ENCODE data around the gene PRAMEF12. TPM values are rescaled to one million over a fixed set of nuclear protein-coding genes. Genes with fewer than 3 reads are reported as not detected.
"Not testable (repeated sequence)": the region's sequence is repeated elsewhere in the genome, so short reads cannot be mapped to it uniquely, and the experiment has no call there.

The PRAMEF12 gene
- total RNA-seq, 2 experiments from 2014 or later = not detected

DNA sequence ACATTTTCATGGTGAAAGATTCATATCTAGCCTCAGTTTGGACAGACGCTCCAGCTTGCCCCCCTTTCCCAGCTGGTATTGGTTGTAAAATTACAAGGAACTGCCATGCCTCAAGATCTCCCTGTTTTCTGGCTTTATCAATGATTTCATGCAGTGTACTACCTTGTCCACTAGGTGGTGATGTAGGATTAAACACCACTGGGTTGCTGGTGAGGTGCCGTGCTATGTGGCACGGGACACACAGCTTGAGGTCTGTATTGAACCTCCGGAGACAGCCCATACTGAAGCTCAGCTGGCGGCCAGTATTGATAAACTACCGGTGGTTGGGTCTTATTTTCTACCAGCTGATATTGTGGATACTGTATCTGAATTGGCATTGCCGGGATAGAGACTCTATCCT lies 10.2 kb downstream of the PRAMEF12 start:
- H3K36me3 Mint-ChIP-seq (ENCODE audit: low read depth); CTCF ChIA-PET; intact Hi-C loops (cut with micrococcal nuclease); POLR2A ChIA-PET; H3K4me3 Mint-ChIP-seq; ATAC-seq; H3K27ac Mint-ChIP-seq; H3K4me1 Mint-ChIP-seq (ENCODE audit: low read depth); H3K27me3 Mint-ChIP-seq: not testable (repeated sequence)
- peak; percentile 7 for DNase-seq
- TF ChIP-seq, protein P1, sequence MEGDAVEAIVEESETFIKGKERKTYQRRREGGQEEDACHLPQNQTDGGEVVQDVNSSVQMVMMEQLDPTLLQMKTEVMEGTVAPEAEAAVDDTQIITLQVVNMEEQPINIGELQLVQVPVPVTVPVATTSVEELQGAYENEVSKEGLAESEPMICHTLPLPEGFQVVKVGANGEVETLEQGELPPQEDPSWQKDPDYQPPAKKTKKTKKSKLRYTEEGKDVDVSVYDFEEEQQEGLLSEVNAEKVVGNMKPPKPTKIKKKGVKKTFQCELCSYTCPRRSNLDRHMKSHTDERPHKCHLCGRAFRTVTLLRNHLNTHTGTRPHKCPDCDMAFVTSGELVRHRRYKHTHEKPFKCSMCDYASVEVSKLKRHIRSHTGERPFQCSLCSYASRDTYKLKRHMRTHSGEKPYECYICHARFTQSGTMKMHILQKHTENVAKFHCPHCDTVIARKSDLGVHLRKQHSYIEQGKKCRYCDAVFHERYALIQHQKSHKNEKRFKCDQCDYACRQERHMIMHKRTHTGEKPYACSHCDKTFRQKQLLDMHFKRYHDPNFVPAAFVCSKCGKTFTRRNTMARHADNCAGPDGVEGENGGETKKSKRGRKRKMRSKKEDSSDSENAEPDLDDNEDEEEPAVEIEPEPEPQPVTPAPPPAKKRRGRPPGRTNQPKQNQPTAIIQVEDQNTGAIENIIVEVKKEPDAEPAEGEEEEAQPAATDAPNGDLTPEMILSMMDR (IDR thresholded peaks at IDR 0.05) = peak; percentile 38
- H3K9me3 Mint-ChIP-seq = peaks cover 23% of the 10 kb centered on the region

DNA sequence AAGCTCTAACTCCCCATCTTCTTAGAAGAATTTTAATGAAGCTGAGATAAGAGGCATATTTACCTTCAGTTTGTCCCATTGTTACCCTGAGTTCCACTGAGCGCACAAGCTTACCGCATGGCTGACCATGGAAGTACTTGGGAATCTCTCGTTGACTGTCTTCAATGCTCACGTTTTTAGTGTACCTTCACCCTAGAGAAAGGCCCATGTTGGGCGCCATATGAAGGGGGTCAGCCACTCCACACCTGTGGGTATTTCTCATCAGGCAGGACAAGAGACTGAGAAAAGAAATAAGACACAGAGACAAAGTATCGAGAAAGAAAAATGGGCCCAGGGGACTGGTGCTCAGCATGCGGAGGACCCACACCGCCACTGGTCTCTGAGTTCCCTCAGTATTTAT lies 11.2 kb downstream of the PRAMEF12 start:
- H3K27ac Mint-ChIP-seq; H3K36me3 Mint-ChIP-seq (ENCODE audit: low read depth); POLR2A ChIA-PET; H3K27me3 Mint-ChIP-seq; ATAC-seq; H3K4me1 Mint-ChIP-seq (ENCODE audit: low read depth); intact Hi-C loops (cut with micrococcal nuclease); H3K4me3 Mint-ChIP-seq; CTCF ChIA-PET: not testable (repeated sequence)
- peak; percentile 27 for DNase-seq
- peaks cover 23% of the 10 kb centered on the region for H3K9me3 Mint-ChIP-seq

- ATAC-seq; H3K36me3 Mint-ChIP-seq (ENCODE audit: low read depth); H3K9me3 Mint-ChIP-seq; H3K4me3 Mint-ChIP-seq; H3K4me1 Mint-ChIP-seq (ENCODE audit: low read depth); H3K27me3 Mint-ChIP-seq; CTCF ChIA-PET; intact Hi-C loops (cut with micrococcal nuclease); POLR2A ChIA-PET; DNase-seq; H3K27ac Mint-ChIP-seq: not testable (repeated sequence)
These were observed 17.6 kb downstream of the PRAMEF12 start, which contains the start of gene PRAMEF1 for GRCh38 chr1:12791097-12791496. TSS of gene PRAMEF1 (plus strand) at chr1:12791397. CDS start at chr1:12793228, 1,831 bp downstream.

DNA sequence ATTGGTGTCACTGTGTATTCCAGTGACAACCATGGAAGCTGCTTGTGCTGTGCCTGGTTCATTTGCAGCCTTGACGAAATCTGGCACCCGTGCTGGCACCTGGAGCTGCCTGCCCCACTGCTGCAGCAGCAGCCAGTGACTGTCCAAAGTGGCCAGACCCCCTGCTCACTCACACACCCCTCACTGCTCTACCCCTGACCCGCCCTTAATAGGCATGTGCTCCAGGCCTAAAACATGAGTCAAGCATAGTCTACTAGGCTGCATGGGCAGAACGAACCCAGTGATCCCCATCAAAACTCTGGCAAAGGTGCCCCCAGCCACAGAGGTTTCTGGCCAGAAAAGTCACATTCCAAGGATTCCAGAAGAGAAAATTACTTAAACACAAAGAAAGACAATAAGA lies 25.4 kb downstream of the PRAMEF12 start:
- ATAC-seq = no peak
- ChIA-PET POLR2A (no interaction called here), CTCF (no interaction called here)
- TF ChIP-seq, protein P1 (IDR thresholded peaks at IDR 0.05) = no peak
- H3K9me3 Mint-ChIP-seq = no peaks in the 10 kb centered on the region
- H3K4me1 Mint-ChIP-seq (ENCODE audit: low read depth) = no peaks in the 10 kb centered on the region
- no peak overlapping the region for H3K27ac Mint-ChIP-seq
- intact Hi-C loops (cut with micrococcal nuclease) = no loop called here
- H3K4me3 Mint-ChIP-seq = no peak overlapping the region
- H3K36me3 Mint-ChIP-seq (ENCODE audit: low read depth) = no peaks in the 10 kb centered on the region
- DNase-seq = no peak
- H3K27me3 Mint-ChIP-seq = no peaks in the 10 kb centered on the region

- no peaks in the 10 kb centered on the region for H3K36me3 Mint-ChIP-seq (ENCODE audit: low read depth)
- H3K27me3 Mint-ChIP-seq = peaks cover 3% of the 10 kb centered on the region
- H3K4me3 Mint-ChIP-seq = no peak overlapping the region
- H3K4me1 Mint-ChIP-seq (ENCODE audit: low read depth) = no peaks in the 10 kb centered on the region
- TF ChIP-seq, protein P1 (IDR thresholded peaks at IDR 0.05) = no peak
- ATAC-seq (no peak), DNase-seq (no peak)
- H3K27ac Mint-ChIP-seq = no peak overlapping the region
- peaks cover 1% of the 10 kb centered on the region for H3K9me3 Mint-ChIP-seq
- intact Hi-C loops (cut with micrococcal nuclease) = no loop called here
- CTCF ChIA-PET = no interaction called here
- POLR2A ChIA-PET = no interaction called here
These were observed 26.2 kb downstream of the PRAMEF12 start for GRCh38 chr1:12799730-12800129.

GRCh38 chr1:12809933-12810332 lies 36.4 kb downstream of the PRAMEF12 start:
- DNase-seq (no peak), ATAC-seq (no peak)
- H3K9me3 Mint-ChIP-seq = peaks cover 4% of the 10 kb centered on the region
- TF ChIP-seq, protein P1 (IDR thresholded peaks at IDR 0.05) = no peak
- no peaks in the 10 kb centered on the region for H3K36me3 Mint-ChIP-seq (ENCODE audit: low read depth)
- no peak overlapping the region for H3K4me3 Mint-ChIP-seq
- H3K4me1 Mint-ChIP-seq (ENCODE audit: low read depth) = no peaks in the 10 kb centered on the region
- intact Hi-C loops (cut with micrococcal nuclease) = no loop called here
- no peak overlapping the region for H3K27ac Mint-ChIP-seq
- POLR2A ChIA-PET = no interaction called here
- CTCF ChIA-PET = no interaction called here
- H3K27me3 Mint-ChIP-seq = peaks cover 9% of the 10 kb centered on the region
